Measurements from ENCODE around the gene PCDH17.

GRCh38 chr13:57739543-57740190 lies 108.1 kb downstream of the PCDH17 start:
- no peak for TF ChIP-seq CTCF (IDR thresholded peaks at IDR 0.05; ENCODE audit: control extremely low read depth in 1 of 3, insufficient read depth in 1 of 3, low read depth in 1 of 3, low read length in 3 of 3)
- no peak for TF ChIP-seq TCF12 (IDR thresholded peaks at IDR 0.05; ENCODE audit: low read depth, low read length)
- no peak for TF ChIP-seq ATF2 (IDR thresholded peaks at IDR 0.05; ENCODE audit: low read length)
- no peak for TF ChIP-seq POLR2A (IDR thresholded peaks at IDR 0.05; ENCODE audit: control extremely low read depth in 1 of 2, low read depth in 2 of 2, low read length in 2 of 2)
- no peak for TF ChIP-seq RBBP5 (IDR thresholded peaks at IDR 0.05; ENCODE audit: borderline replicate concordance, low read depth, low read length)
- no peak for TF ChIP-seq CHD2 (IDR thresholded peaks at IDR 0.05; ENCODE audit: low read length)

All from H1 (cell line).